Ovary (tissue), 9 donors: ENCODE measurements around the gene EFNA3. TPM values are rescaled to one million over a fixed set of nuclear protein-coding genes. Genes with fewer than 3 reads are reported as not detected.

Experiments
- DNase-seq, 5 donors: peaks; one replicate each; pipeline ENCODE4 v3.0.0-alpha.2; 2019 to 2020
- H3K27ac ChIP-seq, 2 donors: fragments of 200-600 bp; one replicate each; pipeline versions ENCODE4 v1.5.1 to v1.8.0; 2019 to 2022
- H3K27me3 ChIP-seq: fragments of 200-600 bp; one replicate; pipeline ENCODE4 v1.8.0; 2022
- H3K36me3 ChIP-seq: fragments of 200-600 bp; sonication (generic); one replicate; pipeline ENCODE4 v1.5.1; 2019
- H3K4me1 ChIP-seq: one replicate; pipeline ENCODE4 v1.8.1; 2013; ENCODE audit warnings: mild to moderate bottlenecking, moderate library complexity; ENCODE audit not compliant: insufficient read depth
- H3K4me3 ChIP-seq: fragments of 200-600 bp; sonication (generic); one replicate; pipeline ENCODE4 v1.5.1; 2017
- H3K9me3 ChIP-seq, 2 donors: fragments of 200-600 bp in 1 of 2; sonication (generic) in 1 of 2; one replicate each; pipeline versions ENCODE4 v1.5.1 to v1.8.1; 2013 to 2019; ENCODE audit warnings: mild to moderate bottlenecking in 1 of 2, moderate library complexity in 1 of 2
- EP300 ChIP-seq: sonication (generic); formaldehyde crosslinking; IDR thresholded peaks from one replicate; pipeline ENCODE4 v1.6.1; 2017; ENCODE audit warnings: antibody characterized with exemption
- POLR2A ChIP-seq: fragments of 450-650 bp; IDR thresholded peaks from one replicate; pipeline ENCODE4 v1.6.1; 2017; ENCODE audit warnings: antibody characterized with exemption, mild to moderate bottlenecking, moderate library complexity
- WGBS, 3 donors: extraction: QIAGEN DNeasy Blood & Tissue Kit in 1 of 3; methylation state at CpG; one replicate each; pipeline versions ENCODE4 v1.1.5 to v1.1.7; 2013 to 2017; 5-methylcytosine and 5-hydroxymethylcytosine counted together
- intact Hi-C, 4 donors: fragments of 100-400 bp; cut with DNase I; formaldehyde crosslinking; loops; one replicate each; pipeline versions ENCODE4 v1.11.0 to v1.15.1; 2022 to 2023
- polyA plus RNA-seq, 2 donors: library from polyadenylated mRNA; stranded (reverse); fragments of 200-250 nt in 1 of 2; fragments of 350-450 nt in 1 of 2; fragmentation: Illumina TruSeq in 1 of 2; extraction: RNeasy Lipid Tissue Mini Kit (QIAGEN cat#74804) in 1 of 2; gene quantifications; one replicate each; pipeline ENCODE4 v1.2.3, GENCODE V29; 2013 to 2014
- total RNA-seq, 7 donors: library from RNA; depleted of rRNA in 2 of 7; stranded (reverse); fragments of >200 nt in 2 of 7; fragmentation: NEBNext Ultra II Directional in 3 of 7; extraction: Animal tissue kit (Norgen Biotek cat#: 25700) in 3 of 7; gene quantifications; one replicate each; pipeline versions ENCODE4 v1.1.0 to v1.2.4, GENCODE V29; 2016 to 2023
- TF ChIP-seq, protein P1 (sequence below), 3 donors: fragments of 450-650 bp in 2 of 3; fragments of 200-600 bp in 1 of 3; IDR thresholded peaks; one replicate each; pipeline versions ENCODE4 v1.5.1 to v1.8.0; 2016 to 2022; ENCODE audit warnings: antibody characterized with exemption in 3 of 3, mild to moderate bottlenecking in 1 of 3
- donor health status: DM: no; HTN: no; CAD: no; lungs with moderate emphysema.
- donor health status: DM: no; HTN: no; CAD: no.
- donor health status: Bipolar disorder and iron deficiency.
- donor health status: DM: yes; HTN: yes; CAD: no.
- donor health status: DM: no; HTN: no; CAD: no.
- donor health status: DM: yes; HTN: yes; CAD: no.

Gene EFNA3
- total and polyA plus RNA-seq, 9 donors = 1.3 to 3.7 (median 2.1) TPM

GRCh38 chr1:155032886-155033285, 45.8 kb upstream of the EFNA3 start:
- no peak for DNase-seq
- Histone ChIP-seq H3K36me3 (no peaks in the 10 kb centered on the region), H3K4me3 (no peak overlapping the region), H3K27me3 (no peaks in the 10 kb centered on the region), H3K27ac (no peak overlapping the region), H3K4me1 (no peaks in the 10 kb centered on the region), H3K9me3 (no peaks in the 10 kb centered on the region)
- intact Hi-C loops = no loop called here
- no peak for TF ChIP-seq POLR2A
- TF ChIP-seq, protein P1, sequence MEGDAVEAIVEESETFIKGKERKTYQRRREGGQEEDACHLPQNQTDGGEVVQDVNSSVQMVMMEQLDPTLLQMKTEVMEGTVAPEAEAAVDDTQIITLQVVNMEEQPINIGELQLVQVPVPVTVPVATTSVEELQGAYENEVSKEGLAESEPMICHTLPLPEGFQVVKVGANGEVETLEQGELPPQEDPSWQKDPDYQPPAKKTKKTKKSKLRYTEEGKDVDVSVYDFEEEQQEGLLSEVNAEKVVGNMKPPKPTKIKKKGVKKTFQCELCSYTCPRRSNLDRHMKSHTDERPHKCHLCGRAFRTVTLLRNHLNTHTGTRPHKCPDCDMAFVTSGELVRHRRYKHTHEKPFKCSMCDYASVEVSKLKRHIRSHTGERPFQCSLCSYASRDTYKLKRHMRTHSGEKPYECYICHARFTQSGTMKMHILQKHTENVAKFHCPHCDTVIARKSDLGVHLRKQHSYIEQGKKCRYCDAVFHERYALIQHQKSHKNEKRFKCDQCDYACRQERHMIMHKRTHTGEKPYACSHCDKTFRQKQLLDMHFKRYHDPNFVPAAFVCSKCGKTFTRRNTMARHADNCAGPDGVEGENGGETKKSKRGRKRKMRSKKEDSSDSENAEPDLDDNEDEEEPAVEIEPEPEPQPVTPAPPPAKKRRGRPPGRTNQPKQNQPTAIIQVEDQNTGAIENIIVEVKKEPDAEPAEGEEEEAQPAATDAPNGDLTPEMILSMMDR (IDR thresholded peaks at IDR 0.05) = no peak
- TF ChIP-seq EP300 = no peak
- 84 to 88% (median 86%) methylated on average over 12 of the region's 12 CpGs for WGBS, 3 donors

DNA sequence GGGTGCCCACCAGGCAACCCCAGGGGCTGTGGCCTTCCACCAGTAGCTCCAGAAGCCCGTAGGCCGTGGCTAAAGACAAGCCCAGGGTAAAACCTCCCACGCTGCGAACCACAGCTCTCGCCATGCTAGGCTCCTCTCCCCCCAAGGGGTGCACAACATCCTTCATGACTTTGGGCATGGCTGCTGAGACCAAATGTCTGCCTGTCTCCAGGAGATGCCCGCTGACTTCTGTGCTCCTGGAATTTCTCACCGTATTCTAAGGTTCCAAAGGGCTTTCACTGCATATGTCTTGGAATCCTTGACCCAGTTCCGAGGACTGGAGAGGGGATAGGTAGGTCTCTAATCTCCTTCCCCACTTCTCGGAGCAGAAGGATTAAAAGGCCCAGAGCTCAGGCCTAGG, 45.1 kb upstream of the EFNA3 start, which contains the start of the genes DCST1 and DCST2:
DCST1 (plus strand) TSS at position 301 of the 400 bp plus-strand sequence. CDS start 213 bp downstream, outside the sequence.
DCST2 (minus strand) TSS at position 258 of the 400 bp plus-strand sequence; CDS start at position 178, 80 bp downstream.
- Histone ChIP-seq H3K4me1 (no peaks in the 10 kb centered on the region), H3K36me3 (no peaks in the 10 kb centered on the region), H3K27ac (no peak within 1 kb of the TSS), H3K9me3 (no peaks in the 10 kb centered on the region), H3K4me3 (no peak within 1 kb of the TSS), H3K27me3 (no peaks in the 10 kb centered on the region)
- intact Hi-C loops = no loop called here
- TF ChIP-seq, protein P1 (IDR thresholded peaks at IDR 0.05) = no peak
- no peak for TF ChIP-seq POLR2A
- no peak for TF ChIP-seq EP300
- DNase-seq = no peak
- 93 to 98% (median 94%) methylated on average over 8 to 9 of the region's 9 CpGs for WGBS, 3 donors

GRCh38 chr1:155034318-155035208, 44.1 kb upstream of the EFNA3 start:
- TF ChIP-seq, protein P1 (IDR thresholded peaks at IDR 0.05) = no peak
- TF ChIP-seq EP300 = no peak
- no peak for TF ChIP-seq POLR2A
- no peaks in the 10 kb centered on the region for H3K27me3 ChIP-seq
- 77 to 84% (median 82%) methylated on average over 20 of the region's 20 CpGs for WGBS, 3 donors
- H3K4me3 ChIP-seq = no peak overlapping the region
- no peak for DNase-seq
- H3K4me1 ChIP-seq = no peaks in the 10 kb centered on the region
- no peaks in the 10 kb centered on the region for H3K36me3 ChIP-seq
- H3K9me3 ChIP-seq = no peaks in the 10 kb centered on the region
- H3K27ac ChIP-seq = no peak overlapping the region
- intact Hi-C loops = no loop called here

DNA sequence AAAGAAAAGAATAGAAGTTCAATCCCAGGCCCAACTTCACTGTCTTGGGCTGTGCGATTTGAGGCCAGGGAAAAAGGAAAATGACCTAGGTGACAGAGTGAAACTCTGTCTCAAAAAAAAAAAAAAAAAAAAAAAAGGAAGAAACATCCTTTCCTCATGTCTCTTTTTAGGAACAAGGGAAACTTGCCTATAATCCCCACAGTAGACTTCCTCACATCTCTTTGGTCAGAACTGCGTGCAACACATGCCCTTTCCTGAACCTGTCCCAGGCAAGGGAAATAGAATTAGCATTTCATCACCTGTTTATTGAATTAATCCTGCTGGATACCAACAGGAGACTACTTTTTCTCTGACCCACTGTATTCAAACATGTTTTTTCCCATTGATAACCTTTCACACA, 42.7 kb upstream of the EFNA3 start:
- TF ChIP-seq EP300 (no peak), POLR2A (no peak)
- TF ChIP-seq, protein P1 (IDR thresholded peaks at IDR 0.05) = no peak
- H3K36me3 ChIP-seq = no peaks in the 10 kb centered on the region
- H3K9me3 ChIP-seq = no peaks in the 10 kb centered on the region
- DNase-seq = no peak
- no peak overlapping the region for H3K27ac ChIP-seq
- H3K4me3 ChIP-seq = no peak overlapping the region
- H3K27me3 ChIP-seq = no peaks in the 10 kb centered on the region
- intact Hi-C loops = no loop called here
- H3K4me1 ChIP-seq = no peaks in the 10 kb centered on the region
- 88 to 91% (median 91%) methylated on average over 2 of the region's 2 CpGs for WGBS, 3 donors
